ENCODE measurements around the gene DNM1.

Gene DNM1

DNA sequence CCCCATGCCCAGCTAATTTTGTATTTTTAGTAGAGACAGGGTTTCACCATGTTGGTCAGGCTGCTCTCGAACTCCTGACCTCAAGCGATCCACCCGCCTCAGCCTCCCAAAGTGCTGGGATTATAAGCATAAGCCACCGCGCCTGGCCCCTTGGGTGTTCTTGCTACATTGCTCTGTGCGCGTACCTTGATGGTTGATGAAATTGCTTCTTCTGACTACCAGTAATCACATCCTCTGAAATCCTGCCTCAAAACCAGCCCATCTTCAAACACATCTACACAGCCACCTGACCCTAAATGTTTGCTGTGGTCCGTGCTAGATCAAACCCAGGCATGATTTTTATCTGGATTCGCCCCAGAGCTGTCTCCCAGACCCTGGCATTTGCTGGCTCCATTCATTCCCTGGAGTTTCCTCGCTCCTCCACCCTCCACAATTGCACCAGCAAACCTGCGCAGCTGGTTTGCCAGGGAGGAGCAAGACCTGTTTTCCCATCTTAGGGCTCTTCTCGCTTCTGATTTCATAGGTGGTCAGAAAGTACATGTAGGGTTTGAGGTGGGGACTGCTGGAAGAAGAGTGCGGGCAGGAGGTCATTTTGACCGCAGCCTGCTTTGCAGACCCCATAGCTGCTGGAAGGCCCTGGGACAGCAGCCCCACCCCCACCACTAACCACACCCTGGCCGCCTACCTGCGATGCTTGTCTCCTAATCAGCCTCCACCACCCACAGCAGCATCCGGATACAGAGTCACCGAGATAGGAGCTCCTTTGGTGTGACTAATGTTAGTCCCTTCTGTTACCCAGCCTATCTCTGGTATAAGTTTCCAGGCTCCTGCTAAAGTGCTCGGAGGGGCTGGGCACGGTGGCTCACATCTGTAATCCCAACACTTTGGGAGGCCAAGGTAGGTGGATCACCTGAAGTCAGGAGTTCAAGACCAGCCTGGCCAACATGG is 95.6 kb downstream of the DNM1 start:
- no peak for DNase-seq (ENCODE audit: low spot score)
- TF ChIP-seq, protein P1, sequence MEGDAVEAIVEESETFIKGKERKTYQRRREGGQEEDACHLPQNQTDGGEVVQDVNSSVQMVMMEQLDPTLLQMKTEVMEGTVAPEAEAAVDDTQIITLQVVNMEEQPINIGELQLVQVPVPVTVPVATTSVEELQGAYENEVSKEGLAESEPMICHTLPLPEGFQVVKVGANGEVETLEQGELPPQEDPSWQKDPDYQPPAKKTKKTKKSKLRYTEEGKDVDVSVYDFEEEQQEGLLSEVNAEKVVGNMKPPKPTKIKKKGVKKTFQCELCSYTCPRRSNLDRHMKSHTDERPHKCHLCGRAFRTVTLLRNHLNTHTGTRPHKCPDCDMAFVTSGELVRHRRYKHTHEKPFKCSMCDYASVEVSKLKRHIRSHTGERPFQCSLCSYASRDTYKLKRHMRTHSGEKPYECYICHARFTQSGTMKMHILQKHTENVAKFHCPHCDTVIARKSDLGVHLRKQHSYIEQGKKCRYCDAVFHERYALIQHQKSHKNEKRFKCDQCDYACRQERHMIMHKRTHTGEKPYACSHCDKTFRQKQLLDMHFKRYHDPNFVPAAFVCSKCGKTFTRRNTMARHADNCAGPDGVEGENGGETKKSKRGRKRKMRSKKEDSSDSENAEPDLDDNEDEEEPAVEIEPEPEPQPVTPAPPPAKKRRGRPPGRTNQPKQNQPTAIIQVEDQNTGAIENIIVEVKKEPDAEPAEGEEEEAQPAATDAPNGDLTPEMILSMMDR (IDR thresholded peaks at IDR 0.05; ENCODE audit: extremely low read depth, missing control alignments), result no peak

DNA sequence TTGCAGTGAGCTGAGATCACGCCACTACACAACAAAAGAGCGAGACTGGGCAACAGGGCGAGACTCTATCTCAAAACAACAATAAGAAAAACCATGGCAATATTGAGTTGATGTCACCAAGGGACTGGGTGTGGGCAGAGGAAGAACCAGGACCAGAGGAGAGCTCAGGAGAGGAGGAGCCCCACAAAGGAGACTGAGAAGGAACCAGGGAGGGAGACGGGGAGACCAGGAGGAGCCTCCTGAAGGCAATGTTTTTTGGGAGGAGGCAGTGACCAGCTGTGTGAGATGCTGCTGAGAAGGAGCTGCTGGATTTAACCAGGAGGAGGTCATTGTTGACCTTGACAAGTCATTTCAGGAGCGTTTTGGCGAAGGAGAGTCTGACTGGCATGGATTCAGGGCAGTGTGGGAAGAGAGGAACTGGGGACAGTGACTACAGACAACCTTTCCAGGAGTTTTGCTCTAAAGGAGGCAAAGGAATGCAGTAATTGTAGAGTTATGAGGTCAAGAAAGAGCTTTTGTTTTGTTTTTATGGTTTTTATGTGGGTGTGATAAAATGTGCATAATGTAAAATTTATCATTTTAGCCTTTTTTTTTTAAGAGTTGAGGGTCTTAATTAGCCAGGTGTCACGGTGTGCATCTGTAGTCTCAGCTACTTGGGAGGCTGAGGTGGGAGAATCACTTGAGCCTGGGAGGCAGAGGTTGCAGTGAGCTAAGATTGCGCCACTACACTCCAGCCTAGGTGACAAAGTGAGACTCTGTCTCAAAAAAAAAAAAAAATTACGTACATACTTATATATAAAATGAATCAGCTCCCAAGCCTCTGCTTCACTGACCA is 101.2 kb downstream of the DNM1 start:
- no peak for DNase-seq (ENCODE audit: low spot score)
- TF ChIP-seq, protein P1 (IDR thresholded peaks at IDR 0.05; ENCODE audit: extremely low read depth, missing control alignments), result no peak

Measured in GM20000 (cell line).